Esophagus squamous epithelium (tissue), 5 donors: Measurements from ENCODE around the gene MYADM. TPM values are rescaled to one million over a fixed set of nuclear protein-coding genes. Genes with fewer than 3 reads are reported as not detected.

ENCODE experiments used
- DNase-seq: peaks from one replicate; lab custom pipeline; 2025; lab: John Stamatoyannopoulos, UW
- H3K27ac ChIP-seq, 4 donors: fragments of 200-600 bp; sonication (generic); one replicate each; pipeline ENCODE4 v1.5.1; 2016 to 2019; ENCODE audit warnings: mild to moderate bottlenecking in 1 of 4
- H3K27me3 ChIP-seq, 4 donors: fragments of 200-600 bp; sonication (generic); 1 replicate in 3 of 4; 2 replicates in 1 of 4; pipeline versions ENCODE4 v1.5.1 to v1.6.0; 2017 to 2021; ENCODE audit warnings: antibody characterized with exemption in 1 of 4
- H3K36me3 ChIP-seq, 3 donors: fragments of 200-600 bp; sonication (generic); one replicate each; pipeline ENCODE4 v1.5.1; 2016 to 2019
- H3K4me1 ChIP-seq, 3 donors: fragments of 200-600 bp; sonication (generic); one replicate each; pipeline ENCODE4 v1.5.1; 2017 to 2019
- H3K4me3 ChIP-seq, 4 donors: fragments of 200-600 bp; sonication (generic); 1 replicate in 3 of 4; 2 replicates in 1 of 4; pipeline ENCODE4 v1.5.1; 2016 to 2019; ENCODE audit warnings: mild to moderate bottlenecking in 2 of 4, moderate library complexity in 1 of 4
- H3K9me3 ChIP-seq, 3 donors: fragments of 200-600 bp; sonication (generic); one replicate each; pipeline ENCODE4 v1.5.1; 2016 to 2019
- POLR2A ChIP-seq, 4 donors: fragments of 450-650 bp; IDR thresholded peaks; one replicate each; pipeline ENCODE4 v1.6.1; 2017; ENCODE audit warnings: antibody characterized with exemption in 4 of 4, mild to moderate bottlenecking in 4 of 4, moderate library complexity in 3 of 4
- whole genome bisulfite sequencing, 2 donors: methylation state at CpG; one replicate each; pipeline ENCODE4 v1.1.5; 2018; 5-methylcytosine and 5-hydroxymethylcytosine counted together
- intact Hi-C: fragments of 100-400 bp; cut with DNase I; formaldehyde crosslinking; loops from one replicate; pipeline ENCODE4 v1.15.0; 2022
- total RNA-seq, 4 donors: library from RNA; depleted of rRNA; stranded (reverse); fragments of >200 nt; gene quantifications; one replicate each; pipeline ENCODE4 v1.1.0, GENCODE V29; 2016
- TF ChIP-seq, protein P1 (sequence below), 6 experiments: fragments of 450-650 bp in 4 of 6; fragments of 200-600 bp in 2 of 6; sonication (generic) in 2 of 6; IDR thresholded peaks; one replicate each; pipeline ENCODE4 v1.5.1; 2016 to 2019; ENCODE audit warnings: antibody characterized with exemption in 6 of 6, mild to moderate bottlenecking in 4 of 6, moderate library complexity in 4 of 6
- donor health status: DM: yes; HTN: yes; CAD: no.

The MYADM gene
- total RNA-seq, 4 donors from 2014 or later, result 4.1 to 30.7 (median 7.8) TPM

- no peaks in the 10 kb centered on the region for H3K36me3 ChIP-seq
- no peak for DNase-seq
- H3K4me3 ChIP-seq, result peak overlapping the region in 2 of 4 donors; percentile 75 to 79
- intact Hi-C loops, result no loop called here
- WGBS, 2 donors, result 24 to 56% methylated on average over 4 to 9 of the region's 9 CpGs
- H3K27me3 ChIP-seq, result peaks cover 0 to 4% (median 0%) of the 10 kb centered on the region in 4 donors
- H3K9me3 ChIP-seq, result no peaks in the 10 kb centered on the region
- no peak for TF ChIP-seq POLR2A (IDR thresholded peaks at IDR 0.05)
- TF ChIP-seq, protein P1, sequence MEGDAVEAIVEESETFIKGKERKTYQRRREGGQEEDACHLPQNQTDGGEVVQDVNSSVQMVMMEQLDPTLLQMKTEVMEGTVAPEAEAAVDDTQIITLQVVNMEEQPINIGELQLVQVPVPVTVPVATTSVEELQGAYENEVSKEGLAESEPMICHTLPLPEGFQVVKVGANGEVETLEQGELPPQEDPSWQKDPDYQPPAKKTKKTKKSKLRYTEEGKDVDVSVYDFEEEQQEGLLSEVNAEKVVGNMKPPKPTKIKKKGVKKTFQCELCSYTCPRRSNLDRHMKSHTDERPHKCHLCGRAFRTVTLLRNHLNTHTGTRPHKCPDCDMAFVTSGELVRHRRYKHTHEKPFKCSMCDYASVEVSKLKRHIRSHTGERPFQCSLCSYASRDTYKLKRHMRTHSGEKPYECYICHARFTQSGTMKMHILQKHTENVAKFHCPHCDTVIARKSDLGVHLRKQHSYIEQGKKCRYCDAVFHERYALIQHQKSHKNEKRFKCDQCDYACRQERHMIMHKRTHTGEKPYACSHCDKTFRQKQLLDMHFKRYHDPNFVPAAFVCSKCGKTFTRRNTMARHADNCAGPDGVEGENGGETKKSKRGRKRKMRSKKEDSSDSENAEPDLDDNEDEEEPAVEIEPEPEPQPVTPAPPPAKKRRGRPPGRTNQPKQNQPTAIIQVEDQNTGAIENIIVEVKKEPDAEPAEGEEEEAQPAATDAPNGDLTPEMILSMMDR (IDR thresholded peaks at IDR 0.05), result no peak
- peak overlapping the region; percentile 53 to 96 (median 93) for H3K27ac ChIP-seq
- peaks cover 27 to 60% (median 29%) of the 10 kb centered on the region in 3 donors for H3K4me1 ChIP-seq
These were observed 2.2 kb upstream of the MYADM start for GRCh38 chr19:53865523-53865917.

DNA sequence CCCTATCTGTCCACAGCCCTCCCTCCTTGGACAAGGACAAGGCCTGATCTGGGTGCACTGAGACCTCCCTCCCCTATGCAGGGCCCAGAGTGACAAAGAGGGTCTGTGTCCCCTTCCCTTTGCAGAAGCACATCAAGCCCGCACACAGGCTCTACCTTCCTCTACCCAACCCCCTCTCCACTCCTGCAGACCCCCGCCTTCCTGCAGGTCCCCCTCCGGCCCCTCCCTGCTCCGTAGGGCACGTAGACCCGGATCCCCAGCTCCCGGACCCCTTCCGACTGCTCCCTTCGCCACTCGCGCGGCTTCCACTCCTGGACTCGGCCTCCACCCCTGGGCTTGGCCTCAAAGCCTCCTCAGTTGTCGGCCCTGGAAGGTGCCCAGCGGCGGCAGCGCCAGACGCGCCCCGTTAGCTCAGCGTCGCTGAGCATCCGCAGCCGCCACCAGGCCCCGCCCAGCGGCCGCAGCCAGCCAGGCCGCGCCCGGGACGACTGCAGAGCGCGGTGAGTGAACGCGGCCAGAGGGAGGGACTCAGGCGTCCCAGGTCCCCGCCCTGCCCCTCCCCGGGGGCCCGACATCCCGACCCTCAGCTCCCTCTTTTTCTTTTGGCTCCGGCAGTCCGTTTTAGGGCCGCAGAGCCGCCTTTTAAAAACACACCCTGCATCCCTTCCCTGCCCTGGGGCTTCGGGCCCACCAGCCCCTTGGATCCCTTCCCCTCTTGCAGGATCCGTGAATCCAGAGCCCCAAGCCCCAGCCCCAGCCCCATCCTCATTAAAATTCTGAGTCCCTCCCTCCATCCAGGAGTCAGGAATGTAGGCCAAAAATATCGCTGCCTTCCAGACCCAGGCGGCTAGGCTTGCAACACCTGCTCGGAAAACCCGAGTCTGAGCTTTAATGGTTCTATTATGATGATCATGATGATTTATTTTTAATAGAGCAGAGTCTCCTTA lies 1.5 kb upstream of the MYADM start:
- intact Hi-C loops, result no loop called here
- Histone ChIP-seq H3K27ac (peak overlapping the region; percentile 53 to 96 (median 93)), H3K4me1 (peaks cover 33 to 67% (median 33%) of the 10 kb centered on the region in 3 donors), H3K4me3 (peak overlapping the region; percentile 15 to 84 (median 77)), H3K36me3 (no peaks in the 10 kb centered on the region), H3K9me3 (no peaks in the 10 kb centered on the region), H3K27me3 (peaks cover 0 to 4% (median 0%) of the 10 kb centered on the region in 4 donors)
- TF ChIP-seq POLR2A (IDR thresholded peaks at IDR 0.05), result peak in 1 of 4 donors; percentile 59
- TF ChIP-seq, protein P1 (IDR thresholded peaks at IDR 0.05), result no peak
- 9 to 16% methylated on average over 4 to 8 of the region's 50 CpGs for WGBS, 2 donors
- DNase-seq, result no peak

GRCh38 chr19:53866865-53867224 lies 838 bp upstream of the MYADM start:
- DNase-seq, result no peak
- Histone ChIP-seq H3K9me3 (no peaks in the 10 kb centered on the region), H3K36me3 (no peaks in the 10 kb centered on the region), H3K4me3 (peak overlapping the region; percentile 15 to 84 (median 77)), H3K4me1 (peaks cover 33 to 74% (median 36%) of the 10 kb centered on the region in 3 donors), H3K27ac (peak overlapping the region; percentile 53 to 96 (median 93)), H3K27me3 (peaks cover 0 to 4% (median 0%) of the 10 kb centered on the region in 4 donors)
- 18 to 32% methylated on average over 5 to 13 of the region's 14 CpGs for WGBS, 2 donors
- intact Hi-C loops, result no loop called here
- TF ChIP-seq, protein P1 (IDR thresholded peaks at IDR 0.05), result no peak
- TF ChIP-seq POLR2A (IDR thresholded peaks at IDR 0.05), result no peak

GRCh38 chr19:53868091-53868891 lies 608 bp downstream of the MYADM start:
- Histone ChIP-seq H3K9me3 (no peaks in the 10 kb centered on the region), H3K27ac (peak overlapping the region; percentile 84 to 96 (median 93)), H3K36me3 (peaks cover 0 to 11% (median 0%) of the 10 kb centered on the region in 3 donors), H3K27me3 (peaks cover 0 to 4% (median 0%) of the 10 kb centered on the region in 4 donors), H3K4me3 (peak overlapping the region; percentile 56 to 84 (median 77)), H3K4me1 (peaks cover 33 to 83% (median 36%) of the 10 kb centered on the region in 3 donors)
- intact Hi-C loops, result no loop called here
- whole genome bisulfite sequencing, 2 donors, result 0 to 1% methylated on average over 15 to 23 of the region's 37 CpGs
- TF ChIP-seq, protein P1 (IDR thresholded peaks at IDR 0.05), result no peak
- no peak for TF ChIP-seq POLR2A (IDR thresholded peaks at IDR 0.05)
- DNase-seq, result no peak
